GM12878 (cell line): ENCODE data around the gene BMAL2. TPM values are rescaled to one million over a fixed set of nuclear protein-coding genes. Genes with fewer than 3 reads are reported as not detected.

ENCODE experiments used
- ATAC-seq: fragments of 200-7000 bp; cut with Tn5 transposase; 3 replicates; pipeline ENCODE4 v1.9.1; 2020; ENCODE audit warnings: mild to moderate bottlenecking, moderate library complexity
- BruUV-seq: library from RNA; stranded (reverse); fragments of 400-500 nt; replicated peaks from 2 replicates; lab custom pipeline; 2021; lab: Mats Ljungman, UMichigan
- CTCF ChIA-PET: fragments of 300-600 bp; sonication (Branson Sonifier 250); formaldehyde crosslinking; extraction: SDS; loops from one replicate; lab custom pipeline; 2021; ENCODE audit warnings: inconsistent platforms; lab: Yijun Ruan, JAX
- POLR2A ChIA-PET: fragments of 350-600 bp; formaldehyde crosslinking; extraction: SDS; loops from one replicate; lab custom pipeline; 2021; ENCODE audit warnings: inconsistent platforms; lab: Charles Lee
- RAD21 ChIA-PET: fragments of 300-600 bp; sonication (Branson Sonifier 250); formaldehyde crosslinking; loops from one replicate; lab custom pipeline; 2023; ENCODE audit warnings: antibody characterized with exemption; ENCODE audit not compliant: unreplicated experiment; lab: Charles Lee
- SMC1A ChIA-PET: fragments of 300-600 bp; sonication (Branson Sonifier 250); formaldehyde crosslinking; loops from one replicate; lab custom pipeline; 2023; ENCODE audit not compliant: unreplicated experiment, uncharacterized antibody; lab: Charles Lee
- DNase-seq: peaks from one replicate; pipeline ENCODE4 v3.0.0-alpha.2; 2011; ENCODE audit warnings: low read depth, low spot score
- FAIRE-seq: peaks from 3 replicates; lab custom pipeline; 2011; peaks lifted over from hg19 to GRCh38; lab: Jason Lieb, UNC
- H2AFZ ChIP-seq: 2 replicates; pipeline ENCODE4 v1.6.0; 2011; ENCODE audit warnings: low read depth, low read length, control low read depth; ENCODE audit not compliant: control insufficient read depth
- H3K27ac ChIP-seq: 2 replicates; pipeline ENCODE4 v1.5.1; 2011; ENCODE audit warnings: control low read depth; ENCODE audit not compliant: control insufficient read depth, insufficient read depth
- H3K27me3 ChIP-seq, 2 experiments: replicated peaks in 1 of 2; 2 replicates each; pipeline versions ENCODE4 v1.6.0 to v1.6.1; 2011; ENCODE audit warnings: low read length in 1 of 2; ENCODE audit not compliant: control insufficient read depth in 2 of 2, insufficient read depth in 2 of 2
- H3K36me3 ChIP-seq, 2 experiments: 2 replicates each; pipeline ENCODE4 v1.5.1; 2011; ENCODE audit warnings: low read length in 1 of 2; ENCODE audit not compliant: control insufficient read depth in 2 of 2, insufficient read depth in 2 of 2
- H3K4me1 ChIP-seq: 2 replicates; pipeline ENCODE4 v1.6.1; 2011; ENCODE audit warnings: mild to moderate bottlenecking, low read length, moderate library complexity, mixed read lengths; ENCODE audit not compliant: control insufficient read depth, insufficient read depth
- H3K4me2 ChIP-seq: 2 replicates; pipeline ENCODE4 v1.6.0; 2011; ENCODE audit warnings: control low read depth; ENCODE audit not compliant: control insufficient read depth, insufficient read depth
- H3K4me3 ChIP-seq: fragments of 200-600 bp; sonication (generic); 2 replicates; pipeline ENCODE4 v1.5.1; 2016
- H3K79me2 ChIP-seq: 2 replicates; pipeline ENCODE4 v1.6.0; 2011; ENCODE audit warnings: low read length; ENCODE audit not compliant: control insufficient read depth, insufficient read depth
- H3K9ac ChIP-seq: 2 replicates; pipeline ENCODE4 v1.8.0; 2011; ENCODE audit warnings: low read length, control low read depth, mixed read lengths; ENCODE audit not compliant: control insufficient read depth, insufficient read depth
- H3K9me3 ChIP-seq: replicated peaks from 3 replicates; pipeline ENCODE4 v1.5.1; 2011; ENCODE audit warnings: mild to moderate bottlenecking, low read length; ENCODE audit not compliant: control insufficient read depth, insufficient read depth
- H4K20me1 ChIP-seq: 2 replicates; pipeline ENCODE4 v1.6.0; 2011; ENCODE audit not compliant: control insufficient read depth, insufficient read depth
- HDAC6 ChIP-seq: fragments of 200-600 bp; sonication (generic); IDR thresholded peaks from one replicate; pipeline ENCODE4 v1.8.0; 2017; ENCODE audit warnings: antibody characterized with exemption; ENCODE audit not compliant: unreplicated experiment
- MYC ChIP-seq: IDR thresholded peaks from 2 replicates; pipeline ENCODE4 v1.6.1; 2011; ENCODE audit warnings: mild to moderate bottlenecking, low read length, moderate library complexity, inconsistent platforms; ENCODE audit not compliant: insufficient read depth, insufficient replicate concordance, insufficient read length, severe bottlenecking
- NFYB ChIP-seq: IDR thresholded peaks from 2 replicates; pipeline ENCODE4 v1.6.1; 2011; ENCODE audit warnings: low read depth, mild to moderate bottlenecking, low read length, improper control_type of control experiment, moderate library complexity; ENCODE audit not compliant: insufficient read depth
- POLR2A ChIP-seq: IDR thresholded peaks from 2 replicates; pipeline ENCODE4 v1.6.1; 2011; ENCODE audit warnings: low read depth, mild to moderate bottlenecking, low read length
- WGBS: methylation state at CpG from one replicate; pipeline ENCODE4 v1.1.6; 2016; ENCODE audit warnings: low lambda C conversion rate; ENCODE audit not compliant: insufficient replicate concordance, insufficient coverage; ENCODE audit errors: missing lambda C conversion rate; 5-methylcytosine and 5-hydroxymethylcytosine counted together
- in situ Hi-C: fragments of 300-500 bp; cut with MboI; formaldehyde crosslinking; loops from 9 replicates; pipeline ENCODE4 v1.14.3; 2018; ENCODE audit warnings: mixed read lengths
- intact Hi-C: fragments of 100-400 bp; cut with micrococcal nuclease; formaldehyde crosslinking; loops from one replicate; pipeline ENCODE4 v1.14.2; 2022; ENCODE audit not compliant: unreplicated experiment
- polyA plus RNA-seq, 11 experiments: library from polyadenylated mRNA; depleted of rRNA in 4 of 11; unstranded in 6 of 11; stranded (reverse) in 5 of 11; fragments of >200 nt; fragmentation: Nextera tagmentation in 4 of 11; fragmentation: Illumina TruSeq in 1 of 11; extraction: Ambion mirVana in 4 of 11; extraction: Trizol in 1 of 11; gene quantifications; 1 replicate in 1 of 11; 2 replicates in 10 of 11; pipeline versions ENCODE4 v1.2.1 to v1.2.3, GENCODE V29; 2011 to 2016; ENCODE audit warnings: inconsistent platforms in 2 of 11, missing spikeins in 2 of 11, low read depth in 1 of 11
- total RNA-seq, 4 experiments: library from RNA; depleted of rRNA in 3 of 4; stranded (reverse); fragments of >200 nt in 3 of 4; fragmentation: Illumina TruSeq in 1 of 4; extraction: Trizol in 1 of 4; gene quantifications; 2 replicates each; pipeline versions ENCODE4 v1.2.1 to v1.2.3, GENCODE V29; 2013 to 2021
- TF ChIP-seq, protein P1 (sequence below): fragments of 450-650 bp; IDR thresholded peaks from 2 replicates; pipeline ENCODE4 v1.6.1; 2016; ENCODE audit warnings: mild to moderate bottlenecking
- TF ChIP-seq, protein P2 (sequence below): fragments of 450-650 bp; IDR thresholded peaks from 2 replicates; pipeline ENCODE4 v1.6.1; 2017; ENCODE audit warnings: mild to moderate bottlenecking, moderate library complexity

Gene BMAL2
- total and polyA plus RNA-seq, 10 of the 15 experiments (the other 5 are each of a cell fraction or from before 2014, with no cell fraction given), result 7.9 to 53.6 (median 35.5) TPM

DNA sequence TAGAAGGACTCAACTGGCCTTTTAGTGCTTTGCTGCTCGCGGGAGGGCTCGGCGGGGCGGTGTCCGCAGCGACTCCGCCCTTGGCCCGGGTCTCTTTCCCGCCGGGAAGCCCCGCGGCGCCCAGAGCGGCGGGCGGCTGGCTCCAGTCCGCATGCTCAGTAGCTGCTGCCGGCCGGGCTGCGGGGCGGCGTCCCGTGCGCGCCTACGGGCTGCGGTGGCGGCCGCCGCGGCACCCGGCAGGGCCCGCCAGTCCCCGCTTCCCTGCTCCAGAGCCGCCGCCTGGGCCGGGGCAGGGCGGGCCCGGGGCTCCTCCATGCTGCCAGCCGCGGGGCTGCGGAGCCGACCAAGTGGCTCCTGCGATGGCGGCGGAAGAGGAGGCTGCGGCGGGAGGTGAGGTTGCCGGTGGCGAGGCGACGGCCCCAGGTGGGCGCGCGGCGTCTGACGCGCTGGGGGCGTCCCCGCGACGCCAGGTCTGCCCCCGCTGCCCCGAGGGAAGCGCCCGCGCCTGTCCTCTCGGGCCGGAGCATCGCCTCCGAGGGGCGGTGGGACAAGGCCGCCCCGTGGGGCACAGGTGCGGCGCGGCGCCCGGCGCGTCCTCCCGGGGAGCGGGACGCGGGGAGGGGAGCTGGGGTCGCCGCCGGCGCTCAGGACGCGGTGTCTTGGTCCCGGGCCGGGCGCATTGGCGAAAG is at the start of gene BMAL2 (continued):
- TF ChIP-seq HDAC6 (no peak), POLR2A (peak; percentile 87), NFYB (no peak)

DNA sequence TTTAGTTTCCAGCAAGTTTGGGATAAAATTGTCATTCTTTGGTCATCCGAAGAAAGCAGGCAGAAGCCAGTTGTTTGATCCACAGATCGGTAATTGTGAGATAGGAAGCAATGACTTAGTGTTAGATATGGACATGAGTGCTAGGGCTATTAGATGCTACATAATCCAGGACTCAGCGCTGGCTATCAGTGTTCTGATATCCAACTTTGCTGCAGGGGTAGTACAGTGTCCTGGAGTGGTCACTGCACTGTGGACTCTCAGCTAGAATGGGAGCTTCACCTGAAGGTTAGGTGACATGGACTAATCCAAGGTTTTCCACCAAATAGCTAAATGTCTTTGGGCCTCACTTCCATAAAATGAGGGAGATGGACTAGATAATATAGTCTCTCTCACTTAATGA is 48.6 kb upstream of the BMAL2 start:
- TF ChIP-seq, protein P1, sequence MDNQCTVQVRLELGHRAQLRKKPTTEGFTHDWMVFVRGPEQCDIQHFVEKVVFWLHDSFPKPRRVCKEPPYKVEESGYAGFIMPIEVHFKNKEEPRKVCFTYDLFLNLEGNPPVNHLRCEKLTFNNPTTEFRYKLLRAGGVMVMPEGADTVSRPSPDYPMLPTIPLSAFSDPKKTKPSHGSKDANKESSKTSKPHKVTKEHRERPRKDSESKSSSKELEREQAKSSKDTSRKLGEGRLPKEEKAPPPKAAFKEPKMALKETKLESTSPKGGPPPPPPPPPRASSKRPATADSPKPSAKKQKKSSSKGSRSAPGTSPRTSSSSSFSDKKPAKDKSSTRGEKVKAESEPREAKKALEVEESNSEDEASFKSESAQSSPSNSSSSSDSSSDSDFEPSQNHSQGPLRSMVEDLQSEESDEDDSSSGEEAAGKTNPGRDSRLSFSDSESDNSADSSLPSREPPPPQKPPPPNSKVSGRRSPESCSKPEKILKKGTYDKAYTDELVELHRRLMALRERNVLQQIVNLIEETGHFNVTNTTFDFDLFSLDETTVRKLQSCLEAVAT, result 0 out of 2 replicates have a peak, but pooled peaks have one; percentile 7
- TF ChIP-seq MYC, result no peak
- TF ChIP-seq, protein P2, sequence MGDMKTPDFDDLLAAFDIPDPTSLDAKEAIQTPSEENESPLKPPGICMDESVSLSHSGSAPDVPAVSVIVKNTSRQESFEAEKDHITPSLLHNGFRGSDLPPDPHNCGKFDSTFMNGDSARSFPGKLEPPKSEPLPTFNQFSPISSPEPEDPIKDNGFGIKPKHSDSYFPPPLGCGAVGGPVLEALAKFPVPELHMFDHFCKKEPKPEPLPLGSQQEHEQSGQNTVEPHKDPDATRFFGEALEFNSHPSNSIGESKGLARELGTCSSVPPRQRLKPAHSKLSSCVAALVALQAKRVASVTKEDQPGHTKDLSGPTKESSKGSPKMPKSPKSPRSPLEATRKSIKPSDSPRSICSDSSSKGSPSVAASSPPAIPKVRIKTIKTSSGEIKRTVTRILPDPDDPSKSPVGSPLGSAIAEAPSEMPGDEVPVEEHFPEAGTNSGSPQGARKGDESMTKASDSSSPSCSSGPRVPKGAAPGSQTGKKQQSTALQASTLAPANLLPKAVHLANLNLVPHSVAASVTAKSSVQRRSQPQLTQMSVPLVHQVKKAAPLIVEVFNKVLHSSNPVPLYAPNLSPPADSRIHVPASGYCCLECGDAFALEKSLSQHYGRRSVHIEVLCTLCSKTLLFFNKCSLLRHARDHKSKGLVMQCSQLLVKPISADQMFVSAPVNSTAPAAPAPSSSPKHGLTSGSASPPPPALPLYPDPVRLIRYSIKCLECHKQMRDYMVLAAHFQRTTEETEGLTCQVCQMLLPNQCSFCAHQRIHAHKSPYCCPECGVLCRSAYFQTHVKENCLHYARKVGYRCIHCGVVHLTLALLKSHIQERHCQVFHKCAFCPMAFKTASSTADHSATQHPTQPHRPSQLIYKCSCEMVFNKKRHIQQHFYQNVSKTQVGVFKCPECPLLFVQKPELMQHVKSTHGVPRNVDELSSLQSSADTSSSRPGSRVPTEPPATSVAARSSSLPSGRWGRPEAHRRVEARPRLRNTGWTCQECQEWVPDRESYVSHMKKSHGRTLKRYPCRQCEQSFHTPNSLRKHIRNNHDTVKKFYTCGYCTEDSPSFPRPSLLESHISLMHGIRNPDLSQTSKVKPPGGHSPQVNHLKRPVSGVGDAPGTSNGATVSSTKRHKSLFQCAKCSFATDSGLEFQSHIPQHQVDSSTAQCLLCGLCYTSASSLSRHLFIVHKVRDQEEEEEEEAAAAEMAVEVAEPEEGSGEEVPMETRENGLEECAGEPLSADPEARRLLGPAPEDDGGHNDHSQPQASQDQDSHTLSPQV, result no peak
- RAD21 ChIA-PET, result interaction anchor here (0.6 to 15.9 kb wide), 14 partner anchors 12 to 122 kb away, joined by 3 to 215 read pairs (median 8); no protein-coding TSS in a partner anchor
- ATAC-seq (0 out of 3 replicates have a peak, but pooled peaks have one; percentile 10), FAIRE-seq (no peak), DNase-seq (no peak)
- in situ Hi-C loops (no loop called here), intact Hi-C loops (no loop called here)
- no peak overlapping the region for H3K27ac ChIP-seq
- CTCF ChIA-PET, result interaction anchor here (1.0 to 12.1 kb wide), 7 partner anchors 12 to 269 kb away, joined by 3 to 125 read pairs (median 4); no protein-coding TSS in a partner anchor
- no peak overlapping the region for H3K4me3 ChIP-seq
- SMC1A ChIA-PET, result interaction anchor here (1.3 to 16.5 kb wide), 13 partner anchors 8 to 268 kb away, joined by 4 to 491 read pairs (median 19); partner anchors contain the start of gene STK38L
- no peak overlapping the region for H2AFZ ChIP-seq
- no peak overlapping the region; the same call in 1 of the 2 replicates for H3K4me2 ChIP-seq
- no peaks in the 10 kb centered on the region for H3K27me3 ChIP-seq
- H3K79me2 ChIP-seq, result peaks cover 79% of the 10 kb centered on the region
- POLR2A ChIA-PET, result interaction anchor here (0.6 to 3.9 kb wide), 10 partner anchors 9 to 63 kb away, joined by 3 to 30 read pairs (median 4); no protein-coding TSS in a partner anchor
- no peak overlapping the region for H3K9ac ChIP-seq
- H3K9me3 ChIP-seq, result no peaks in the 10 kb centered on the region
- H4K20me1 ChIP-seq, result no peaks in the 10 kb centered on the region
- BruUV-seq, result no TSS peak
- WGBS, result 97% methylated on average over 3 of the region's 3 CpGs
- H3K36me3 ChIP-seq, result peaks cover 2 to 7% of the 10 kb centered on the region in 2 experiments; a peak in 1 of 4 replicates
- H3K4me1 ChIP-seq, result peaks cover 24% of the 10 kb centered on the region
